Measurements from ENCODE around the gene H1-8.

Gene H1-8

DNA sequence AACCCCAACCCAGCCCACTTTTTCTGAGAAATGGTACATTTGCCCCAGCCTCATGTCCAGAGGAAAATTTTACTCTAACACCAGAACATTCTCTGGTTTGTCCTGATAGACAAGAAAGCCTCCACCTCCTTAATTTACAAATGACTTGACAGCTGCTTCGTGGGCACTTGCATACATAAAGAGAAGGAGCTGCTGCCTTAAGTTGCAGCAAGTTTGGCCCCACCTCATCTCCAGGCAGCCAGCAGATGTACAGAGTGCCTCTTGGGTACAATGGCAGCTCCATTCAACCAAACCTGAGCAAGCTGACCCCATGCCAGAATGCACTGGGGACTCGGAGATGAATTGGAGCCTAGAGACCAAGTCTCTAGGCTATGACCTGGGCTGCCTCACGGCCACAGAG is 6.2 kb upstream of the H1-8 start:
- Histone ChIP-seq H3K36me3 (ENCODE audit: low read length) (no peaks in the 10 kb centered on the region), H3K4me3 (ENCODE audit: insufficient read depth, low read length, poor library complexity, severe bottlenecking) (no peak overlapping the region), H3K27ac (ENCODE audit: low read depth, low read length) (no peak overlapping the region), H3K9me2 (replicated peaks; ENCODE audit: insufficient read depth, low read length) (no peaks in the 10 kb centered on the region), H3K79me2 (ENCODE audit: insufficient read depth, low read length) (no peaks in the 10 kb centered on the region), H3K4me2 (ENCODE audit: low read depth, low read length, poor library complexity, severe bottlenecking) (no peak overlapping the region), H3K27me3 (ENCODE audit: low read length) (no peaks in the 10 kb centered on the region), H3K9me3 (ENCODE audit: insufficient read depth, low read length) (no peaks in the 10 kb centered on the region), H2AFZ (ENCODE audit: low read depth, low read length, severe bottlenecking) (no peak overlapping the region), H4K20me1 (ENCODE audit: low read depth, low read length) (no peaks in the 10 kb centered on the region), H3K9ac (ENCODE audit: low read length) (no peak overlapping the region), H3F3A (ENCODE audit: insufficient read depth) (no peaks in the 10 kb centered on the region)
- TF ChIP-seq CTCF (IDR thresholded peaks at IDR 0.05; ENCODE audit: insufficient read depth, low read length, poor library complexity, severe bottlenecking) (no peak), EZH2phosphoT487 (conservative IDR thresholded peaks at IDR 0.05; ENCODE audit: low read length) (no peak)

DNA sequence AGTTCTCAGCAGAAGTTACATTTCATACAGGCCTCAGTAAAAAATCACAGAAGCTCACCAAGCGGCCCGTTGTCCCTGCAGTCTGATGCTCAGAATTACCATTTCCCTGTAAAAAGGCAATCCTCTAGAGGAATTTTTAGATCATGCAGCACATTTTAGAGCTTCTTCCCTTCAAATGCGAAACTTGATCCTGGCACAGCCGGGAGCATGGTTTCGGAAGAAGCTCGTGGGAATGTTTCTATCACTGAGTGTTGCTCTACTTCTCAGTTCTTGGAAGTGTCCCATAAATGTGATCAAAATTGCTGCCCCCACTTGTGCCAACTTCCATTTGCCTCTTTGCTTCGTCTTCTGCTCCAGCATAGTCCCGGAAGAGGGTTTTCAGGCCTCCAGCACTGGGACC is 3.8 kb upstream of the H1-8 start:
- Histone ChIP-seq H3K4me2 (ENCODE audit: low read depth, low read length, poor library complexity, severe bottlenecking) (no peak overlapping the region), H3K79me2 (ENCODE audit: insufficient read depth, low read length) (no peaks in the 10 kb centered on the region), H3K9ac (ENCODE audit: low read length) (no peak overlapping the region), H3K9me3 (ENCODE audit: insufficient read depth, low read length) (no peaks in the 10 kb centered on the region), H4K20me1 (ENCODE audit: low read depth, low read length) (no peaks in the 10 kb centered on the region), H3K27me3 (ENCODE audit: low read length) (no peaks in the 10 kb centered on the region), H3K9me2 (replicated peaks; ENCODE audit: insufficient read depth, low read length) (no peaks in the 10 kb centered on the region), H3F3A (ENCODE audit: insufficient read depth) (no peaks in the 10 kb centered on the region), H3K27ac (ENCODE audit: low read depth, low read length) (no peak overlapping the region), H3K4me3 (ENCODE audit: insufficient read depth, low read length, poor library complexity, severe bottlenecking) (no peak overlapping the region), H2AFZ (ENCODE audit: low read depth, low read length, severe bottlenecking) (no peak overlapping the region), H3K36me3 (ENCODE audit: low read length) (no peaks in the 10 kb centered on the region)
- TF ChIP-seq CTCF (IDR thresholded peaks at IDR 0.05; ENCODE audit: insufficient read depth, low read length, poor library complexity, severe bottlenecking) (no peak), EZH2phosphoT487 (conservative IDR thresholded peaks at IDR 0.05; ENCODE audit: low read length) (no peak)

DNA sequence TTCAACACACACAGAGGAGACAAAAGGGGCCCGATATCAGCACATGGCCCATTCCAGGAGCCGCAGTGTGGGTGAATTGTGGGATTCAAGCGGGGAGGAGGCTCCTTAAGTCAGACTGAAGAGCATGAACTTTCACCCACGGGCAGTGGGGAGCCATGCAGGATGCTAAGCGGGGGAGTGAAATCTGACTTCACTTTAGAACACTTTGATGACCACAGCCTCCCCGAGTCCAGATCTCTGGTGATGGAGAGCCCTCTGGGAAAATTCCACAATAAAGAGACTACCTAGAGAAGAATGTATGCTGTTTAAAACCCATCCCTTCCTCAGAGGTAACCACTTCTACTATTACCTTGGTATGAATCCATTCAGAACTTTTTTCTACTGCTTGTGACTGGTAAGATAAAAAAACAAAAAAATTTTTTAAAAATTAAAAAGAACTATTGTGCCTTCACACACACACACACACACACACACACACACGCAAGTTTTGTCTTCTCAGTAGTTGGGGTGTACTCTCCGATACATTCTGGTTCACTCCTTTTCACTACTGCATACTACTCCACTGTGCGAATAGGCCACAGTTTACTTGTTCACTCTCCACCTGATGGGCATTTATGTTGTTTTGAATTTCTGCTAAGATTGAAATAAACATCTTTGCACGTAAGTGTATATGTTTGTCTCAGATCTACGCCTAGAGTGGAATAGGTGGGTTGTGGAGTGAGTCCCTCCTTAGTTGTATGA is 2.0 kb upstream of the H1-8 start:
- no peak overlapping the region for H3K4me2 ChIP-seq (ENCODE audit: low read depth, low read length, poor library complexity, severe bottlenecking)
- H2AFZ ChIP-seq (ENCODE audit: low read depth, low read length, severe bottlenecking), result no peak overlapping the region
- H3K4me3 ChIP-seq (ENCODE audit: insufficient read depth, low read length, poor library complexity, severe bottlenecking), result no peak overlapping the region
- H3K9me3 ChIP-seq (ENCODE audit: insufficient read depth, low read length), result no peaks in the 10 kb centered on the region
- no peaks in the 10 kb centered on the region for H3K36me3 ChIP-seq (ENCODE audit: low read length)
- H3K9ac ChIP-seq (ENCODE audit: low read length), result no peak overlapping the region
- H3F3A ChIP-seq (ENCODE audit: insufficient read depth), result no peaks in the 10 kb centered on the region
- H3K27me3 ChIP-seq (ENCODE audit: low read length), result no peaks in the 10 kb centered on the region
- no peaks in the 10 kb centered on the region for H3K9me2 ChIP-seq (replicated peaks; ENCODE audit: insufficient read depth, low read length)
- TF ChIP-seq CTCF (IDR thresholded peaks at IDR 0.05; ENCODE audit: insufficient read depth, low read length, poor library complexity, severe bottlenecking) (no peak), EZH2phosphoT487 (conservative IDR thresholded peaks at IDR 0.05; ENCODE audit: low read length) (no peak)
- no peak overlapping the region for H3K27ac ChIP-seq (ENCODE audit: low read depth, low read length)
- H4K20me1 ChIP-seq (ENCODE audit: low read depth, low read length), result no peaks in the 10 kb centered on the region
- H3K79me2 ChIP-seq (ENCODE audit: insufficient read depth, low read length), result no peaks in the 10 kb centered on the region

Data from SU-DHL-6 (cell line).